CD14-positive monocyte (primary cell): ENCODE data around the gene CNTNAP2. TPM values are rescaled to one million over a fixed set of nuclear protein-coding genes. Genes with fewer than 3 reads are reported as not detected.

Experiments used
- DNase-seq, 3 donors: peaks; one replicate each; pipeline ENCODE4 v3.0.0-alpha.2; 2011 to 2022
- H2AFZ ChIP-seq: 2 replicates; pipeline ENCODE4 v1.6.0; 2012; ENCODE audit warnings: mild to moderate bottlenecking, low read depth, low read length, inconsistent platforms; ENCODE audit not compliant: insufficient read depth, poor library complexity, severe bottlenecking
- H3K27ac ChIP-seq, 2 donors: 1 replicate in 1 of 2; 2 replicates in 1 of 2; pipeline ENCODE4 v1.5.1; 2012 to 2013; ENCODE audit warnings: low read length in 2 of 2, control low read depth in 1 of 2, inconsistent platforms in 1 of 2, low read depth in 1 of 2, mild to moderate bottlenecking in 1 of 2
- H3K27me3 ChIP-seq, 2 donors: one replicate each; pipeline versions ENCODE4 v1.6.0 to v1.6.1; 2011 to 2013; ENCODE audit warnings: low read length in 2 of 2; ENCODE audit not compliant: control insufficient read depth in 2 of 2, insufficient read depth in 2 of 2
- H3K36me3 ChIP-seq, 2 donors: replicated peaks in 1 of 2; 1 replicate in 1 of 2; 2 replicates in 1 of 2; pipeline versions ENCODE4 v1.5.1 to v1.6.1; 2012 to 2013; ENCODE audit warnings: low read length in 2 of 2, control low read depth in 1 of 2, inconsistent platforms in 1 of 2, mild to moderate bottlenecking in 1 of 2; ENCODE audit not compliant: insufficient read depth in 2 of 2, control insufficient read depth in 1 of 2
- H3K4me1 ChIP-seq, 2 donors: 1 replicate in 1 of 2; 2 replicates in 1 of 2; pipeline versions ENCODE4 v1.5.1 to v1.6.1; 2012 to 2013; ENCODE audit warnings: low read length in 2 of 2, control low read depth in 1 of 2, inconsistent platforms in 1 of 2, mild to moderate bottlenecking in 1 of 2, moderate library complexity in 1 of 2; ENCODE audit not compliant: insufficient read depth in 2 of 2, control insufficient read depth in 1 of 2
- H3K4me2 ChIP-seq: replicated peaks from 2 replicates; pipeline ENCODE3; 2012; ENCODE audit warnings: low read length, moderate library complexity, mild to moderate bottlenecking; ENCODE audit not compliant: poor library complexity, severe bottlenecking; ENCODE audit errors: extremely low read depth
- H3K4me3 ChIP-seq, 3 experiments: fragments of 200-600 bp in 1 of 3; sonication (generic) in 1 of 3; replicated peaks in 1 of 3; 1 replicate in 2 of 3; 2 replicates in 1 of 3; pipeline ENCODE4 v1.5.1; 2011 to 2013; ENCODE audit warnings: low read length in 3 of 3, mild to moderate bottlenecking in 3 of 3, control low read depth in 2 of 3, low read depth in 2 of 3, inconsistent platforms in 1 of 3, moderate library complexity in 1 of 3
- H3K79me2 ChIP-seq: 2 replicates; pipeline ENCODE4 v1.6.0; 2012; ENCODE audit warnings: mild to moderate bottlenecking, control low read depth, inconsistent platforms, low read length, moderate library complexity; ENCODE audit not compliant: insufficient read depth
- H3K9ac ChIP-seq: 2 replicates; pipeline ENCODE4 v1.6.0; 2017; ENCODE audit warnings: low read length, mild to moderate bottlenecking; ENCODE audit not compliant: insufficient read depth, poor library complexity, severe bottlenecking
- H3K9me3 ChIP-seq, 2 donors: replicated peaks in 1 of 2; 1 replicate in 1 of 2; 2 replicates in 1 of 2; pipeline versions ENCODE4 v1.5.1 to v1.6.1; 2012 to 2013; ENCODE audit warnings: low read length in 2 of 2, control low read depth in 1 of 2; ENCODE audit not compliant: control insufficient read depth in 1 of 2, insufficient read depth in 1 of 2
- H4K20me1 ChIP-seq: 2 replicates; pipeline ENCODE4 v1.6.0; 2012; ENCODE audit warnings: mild to moderate bottlenecking, low read length, control low read depth, moderate library complexity; ENCODE audit not compliant: insufficient read depth
- H3K27ac Mint-ChIP-seq, 7 donors: one replicate each; pipeline ENCODE4 v1.8.0; 2020; ENCODE audit warnings: mild to moderate bottlenecking in 7 of 7, mixed read lengths in 7 of 7, moderate library complexity in 6 of 7, inconsistent platforms in 2 of 7
- H3K27me3 Mint-ChIP-seq, 3 donors: one replicate each; pipeline ENCODE4 v1.8.0; 2021 to 2022; ENCODE audit warnings: low read depth in 3 of 3, mild to moderate bottlenecking in 3 of 3, mixed read lengths in 3 of 3, moderate library complexity in 3 of 3, inconsistent platforms in 1 of 3
- H3K36me3 Mint-ChIP-seq, 2 donors: one replicate each; pipeline ENCODE4 v1.8.0; 2020; ENCODE audit warnings: mixed read lengths in 2 of 2, inconsistent platforms in 1 of 2, mild to moderate bottlenecking in 1 of 2
- H3K4me1 Mint-ChIP-seq: one replicate; pipeline ENCODE4 v1.8.0; 2020; ENCODE audit warnings: mild to moderate bottlenecking, mixed read lengths
- H3K4me3 Mint-ChIP-seq, 2 donors: one replicate each; pipeline ENCODE4 v1.8.0; 2020; ENCODE audit warnings: mild to moderate bottlenecking in 2 of 2, mixed read lengths in 2 of 2, moderate library complexity in 1 of 2
- H3K9me3 Mint-ChIP-seq, 7 donors: one replicate each; pipeline ENCODE4 v1.8.0; 2020 to 2022; ENCODE audit warnings: mixed read lengths in 7 of 7, mild to moderate bottlenecking in 6 of 7, moderate library complexity in 6 of 7, inconsistent platforms in 2 of 7
- CTCF ChIP-seq: fragments of 200-600 bp; IDR thresholded peaks from one replicate; pipeline ENCODE4 v1.8.0; 2022; ENCODE audit warnings: antibody characterized with exemption, mild to moderate bottlenecking
- WGBS: methylation state at CpG from one replicate; pipeline ENCODE4 v1.1.5; 2013; ENCODE audit warnings: missing lambda C conversion rate; ENCODE audit not compliant: insufficient coverage; 5-methylcytosine and 5-hydroxymethylcytosine counted together
- intact Hi-C, 2 donors: fragments of 100-400 bp; cut with micrococcal nuclease; formaldehyde crosslinking; loops; one replicate each; pipeline versions ENCODE4 v1.15.0 to v1.15.1; 2023
- polyA plus RNA-seq, 3 donors: library from polyadenylated mRNA; depleted of rRNA in 1 of 3; unstranded in 2 of 3; stranded (reverse) in 1 of 3; fragments of 300-500 nt in 2 of 3; fragments of >200 nt in 1 of 3; fragmentation: Illumina TruSeq in 2 of 3; gene quantifications; 1 replicate in 2 of 3; 2 replicates in 1 of 3; pipeline ENCODE4 v1.2.3, GENCODE V29; 2012 to 2021

CNTNAP2 gene
- polyA plus RNA-seq, 3 donors: 0.01 TPM; not detected in 2

GRCh38 chr7:147586526-147586925 is 1469.9 kb downstream of the CNTNAP2 start:
- Histone ChIP-seq H3K27me3 (no peaks in the 10 kb centered on the region), H3K4me3 (no peak overlapping the region)
- no CpG with 5 or more reads among the region's 1 CpG for WGBS

GRCh38 chr7:147593271-147594057 is 1476.9 kb downstream of the CNTNAP2 start:
- no peaks in the 10 kb centered on the region for H3K79me2 ChIP-seq
- no peak overlapping the region for H3K27ac ChIP-seq
- intact Hi-C loops: no loop called here
- peaks cover 4 to 12% (median 8%) of the 10 kb centered on the region in 7 donors for H3K9me3 Mint-ChIP-seq
- H3K4me3 Mint-ChIP-seq: no peak overlapping the region
- no peak overlapping the region for H3K9ac ChIP-seq
- no peaks in the 10 kb centered on the region for H3K36me3 ChIP-seq
- no CpG with 5 or more reads among the region's 2 CpGs for WGBS
- no peaks in the 10 kb centered on the region for H3K4me1 ChIP-seq
- H3K27ac Mint-ChIP-seq: no peak overlapping the region
- no peak overlapping the region for H2AFZ ChIP-seq
- no peaks in the 10 kb centered on the region for H3K36me3 Mint-ChIP-seq
- H3K4me1 Mint-ChIP-seq: no peaks in the 10 kb centered on the region
- peaks cover 0 to 18% of the 10 kb centered on the region in 2 donors for H3K9me3 ChIP-seq
- no peak for TF ChIP-seq CTCF
- DNase-seq: no peak
- H3K4me2 ChIP-seq: no peak overlapping the region
- H4K20me1 ChIP-seq: no peaks in the 10 kb centered on the region
- peaks cover 0 to 2% (median 0%) of the 10 kb centered on the region in 3 donors for H3K27me3 Mint-ChIP-seq
- no peaks in the 10 kb centered on the region for H3K27me3 ChIP-seq
- H3K4me3 ChIP-seq: no peak overlapping the region

More at GRCh38 chr7:147586526-147586925, 1469.9 kb downstream of the CNTNAP2 start:
- Histone ChIP-seq H2AFZ (no peak overlapping the region), H3K9ac (no peak overlapping the region), H3K36me3 (no peaks in the 10 kb centered on the region), H3K9me3 (no peaks in the 10 kb centered on the region), H3K4me2 (no peak overlapping the region), H3K27ac (no peak overlapping the region), H3K4me1 (no peaks in the 10 kb centered on the region), H3K79me2 (no peaks in the 10 kb centered on the region), H4K20me1 (no peaks in the 10 kb centered on the region)
- no peak overlapping the region for H3K4me3 Mint-ChIP-seq
- DNase-seq: no peak
- H3K36me3 Mint-ChIP-seq: no peaks in the 10 kb centered on the region
- no peak overlapping the region for H3K27ac Mint-ChIP-seq
- H3K27me3 Mint-ChIP-seq: peaks cover 0 to 1% (median 0%) of the 10 kb centered on the region in 3 donors
- no peak for TF ChIP-seq CTCF
- intact Hi-C loops: no loop called here
- H3K9me3 Mint-ChIP-seq: peaks cover 0 to 5% (median 2%) of the 10 kb centered on the region in 7 donors
- H3K4me1 Mint-ChIP-seq: no peaks in the 10 kb centered on the region
